Activated CD8-positive, alpha-beta memory T cell treated with anti-CD3 and anti-CD28 coated beads for 1 hour (primary cell): Measurements from ENCODE around the gene SLIT3.

Experiments
- DNase-seq, 2 donors: peaks; one replicate each; pipeline ENCODE4 v3.0.0-alpha.2; 2020; ENCODE audit warnings: low read depth in 1 of 2; ENCODE audit errors: extremely low read depth in 1 of 2

The SLIT3 gene

GRCh38 chr5:168879331-168879730 is 421.6 kb downstream of the SLIT3 start:
- no peak for DNase-seq

GRCh38 chr5:168878135-168878745 is 422.7 kb downstream of the SLIT3 start:
- DNase-seq = no peak

GRCh38 chr5:168877132-168877892 is 423.6 kb downstream of the SLIT3 start:
- no peak for DNase-seq

- no peak for DNase-seq
Observed at GRCh38 chr5:168876419-168876818, 424.5 kb downstream of the SLIT3 start.

- DNase-seq = no peak
Observed at GRCh38 chr5:168875832-168876231, 425.1 kb downstream of the SLIT3 start.

GRCh38 chr5:168874713-168875380 is 426.1 kb downstream of the SLIT3 start:
- DNase-seq = no peak

- no peak for DNase-seq
Observed at GRCh38 chr5:168872246-168872645, 428.7 kb downstream of the SLIT3 start.

GRCh38 chr5:168870910-168871309 is 430.0 kb downstream of the SLIT3 start:
- DNase-seq = no peak

GRCh38 chr5:168869615-168870227 is 431.2 kb downstream of the SLIT3 start:
- DNase-seq = no peak

GRCh38 chr5:168867241-168867640 is 433.7 kb downstream of the SLIT3 start:
- no peak for DNase-seq

GRCh38 chr5:168865968-168866367 is 435.0 kb downstream of the SLIT3 start:
- DNase-seq = no peak

GRCh38 chr5:168863021-168863420 is 437.9 kb downstream of the SLIT3 start:
- no peak for DNase-seq

- DNase-seq = no peak
Observed at GRCh38 chr5:168860503-168860902, 440.4 kb downstream of the SLIT3 start.

- DNase-seq = no peak
Observed at GRCh38 chr5:168860081-168860480, 440.9 kb downstream of the SLIT3 start.

GRCh38 chr5:168859471-168859870 is 441.5 kb downstream of the SLIT3 start:
- no peak for DNase-seq

GRCh38 chr5:168858994-168859393 is 441.9 kb downstream of the SLIT3 start:
- no peak for DNase-seq

GRCh38 chr5:168858371-168858770 is 442.6 kb downstream of the SLIT3 start:
- DNase-seq = no peak

- no peak for DNase-seq
Observed at GRCh38 chr5:168853972-168854371, 447.0 kb downstream of the SLIT3 start.

- no peak for DNase-seq
Observed at GRCh38 chr5:168852329-168852728, 448.6 kb downstream of the SLIT3 start.

GRCh38 chr5:168851902-168852321 is 449.0 kb downstream of the SLIT3 start:
- DNase-seq = no peak

GRCh38 chr5:168850683-168851082 is 450.3 kb downstream of the SLIT3 start:
- no peak for DNase-seq

- DNase-seq = no peak
Observed at GRCh38 chr5:168848569-168848968, 452.4 kb downstream of the SLIT3 start.
